Stimulated activated CD8-positive, alpha-beta memory T cell treated with anti-CD3 and anti-CD28 coated beads, Interleukin-12 subunit alpha, Interleukin-12 subunit beta, amount 100 ng/mL, for 4 hours (primary cell): ENCODE measurements around the gene HUWE1.

Source experiments
- DNase-seq: peaks from one replicate; pipeline ENCODE4 v3.0.0-alpha.2; 2020; ENCODE audit warnings: low read depth

Gene HUWE1

DNA sequence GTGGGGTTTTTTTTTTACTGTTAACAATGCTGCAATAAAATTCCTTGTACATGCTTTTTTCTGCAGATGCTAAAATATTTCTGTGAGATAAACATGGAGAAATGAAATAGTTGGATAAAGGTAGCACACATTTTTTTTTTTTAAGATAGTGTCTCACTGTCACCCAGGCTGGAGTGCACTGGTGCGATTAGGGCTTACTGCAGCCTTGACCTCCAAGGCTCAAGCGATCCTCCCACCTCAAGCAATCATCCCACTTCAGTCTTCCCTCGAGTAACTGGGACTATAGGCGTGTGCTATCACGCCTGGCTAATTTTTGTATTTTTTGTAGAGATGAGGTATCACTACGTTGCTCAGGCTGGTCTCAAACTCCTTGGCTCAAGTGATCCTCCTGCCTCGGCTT, 1.8 kb upstream of the HUWE1 start:
- DNase-seq, result no peak

DNA sequence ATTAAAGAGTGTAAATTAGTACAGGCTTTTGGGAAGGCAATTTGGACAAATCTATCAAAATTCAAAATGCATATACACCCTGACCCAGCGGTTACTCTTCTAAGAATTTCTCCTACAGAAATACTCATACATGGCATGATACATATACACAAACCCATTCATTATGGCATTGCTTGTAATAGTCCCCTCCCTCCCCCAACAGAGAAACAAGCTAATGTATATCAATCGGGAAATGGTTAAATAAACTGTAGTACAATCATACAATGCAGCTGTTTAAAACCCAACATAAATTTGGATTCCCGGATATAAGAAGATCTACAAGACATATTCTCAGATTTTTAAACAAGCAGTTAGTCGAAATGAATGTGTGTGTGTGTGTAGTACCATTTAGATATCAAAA, 808 bp downstream of the HUWE1 start:
- DNase-seq, result no peak

DNA sequence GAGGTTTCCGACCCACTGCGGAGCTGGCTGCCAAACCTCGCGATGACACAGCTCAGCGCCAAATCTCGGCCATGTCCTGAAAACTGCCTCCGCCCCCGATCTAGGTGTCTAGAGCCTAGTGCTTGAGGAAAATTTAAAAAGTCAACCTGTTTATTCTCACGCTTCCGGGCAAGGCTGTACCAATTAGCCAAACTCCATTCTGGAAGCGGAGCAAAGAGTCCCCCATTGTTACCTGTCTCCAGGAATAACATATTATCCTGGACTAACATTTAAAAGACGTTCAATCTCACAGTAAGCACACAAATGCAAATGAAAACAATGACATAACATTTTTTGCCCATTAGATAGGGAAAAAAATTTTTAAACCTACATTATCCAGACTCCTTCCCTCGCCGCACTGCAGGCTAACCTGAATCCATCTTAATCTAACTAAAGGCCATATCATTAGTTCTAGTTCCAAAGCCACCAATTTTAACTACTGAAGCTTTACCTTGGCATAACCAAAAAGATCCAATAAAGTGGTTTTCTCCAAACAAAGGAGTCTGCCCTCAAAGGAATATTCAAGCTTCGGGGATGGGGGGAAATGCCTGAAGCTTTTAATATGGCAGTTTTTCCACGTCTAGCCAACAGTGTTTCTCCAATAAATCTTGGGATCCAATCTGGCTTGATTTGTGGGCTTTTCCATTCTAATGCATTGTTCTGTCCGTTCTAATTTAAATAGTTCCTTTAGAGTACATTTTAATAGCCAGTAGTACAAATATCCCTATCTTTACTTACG, 1.9 kb downstream of the HUWE1 start:
- peak; percentile 75 for DNase-seq

DNA sequence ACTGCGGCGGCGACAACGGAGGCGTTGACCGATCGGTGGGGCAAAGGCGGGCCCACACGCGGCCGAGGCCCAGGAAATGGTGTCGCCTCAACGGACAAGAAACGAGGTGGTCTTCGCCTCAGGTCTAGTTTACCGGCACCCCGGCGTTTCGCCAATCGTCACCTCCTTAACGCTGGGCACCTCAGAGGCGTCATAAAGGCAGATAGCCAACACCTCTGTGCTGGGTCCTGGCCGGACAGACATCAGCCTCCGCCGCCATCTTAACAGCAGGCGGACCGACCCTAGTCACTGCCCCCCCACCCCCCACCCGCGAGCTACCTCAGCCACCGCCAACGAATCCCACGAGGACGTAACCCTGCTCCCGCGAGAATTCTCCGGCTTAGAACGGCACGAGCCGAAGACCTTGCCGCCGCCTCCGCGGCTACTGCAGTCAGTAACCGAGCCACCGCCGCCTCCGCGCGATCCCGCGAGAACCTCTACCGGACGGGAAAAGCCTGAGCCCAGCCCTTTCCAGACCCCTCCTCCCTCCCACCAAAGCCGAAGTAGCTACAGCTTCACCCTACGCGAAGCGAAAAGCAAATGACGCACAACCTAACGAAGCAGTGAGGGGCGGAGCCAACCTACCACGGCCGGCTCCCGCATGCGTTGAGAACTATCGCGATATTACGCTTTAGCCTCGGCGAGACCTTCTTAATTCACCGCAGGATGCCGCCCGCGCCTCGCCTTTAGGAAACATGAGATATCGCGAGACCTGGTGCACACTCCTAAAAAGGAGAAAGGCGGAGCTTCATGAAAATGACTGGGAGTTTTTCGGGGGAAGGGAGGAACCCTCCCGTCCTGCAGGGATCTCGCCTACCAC, 2.7 kb downstream of the HUWE1 start:
- DNase-seq, result peak; percentile 76

DNA sequence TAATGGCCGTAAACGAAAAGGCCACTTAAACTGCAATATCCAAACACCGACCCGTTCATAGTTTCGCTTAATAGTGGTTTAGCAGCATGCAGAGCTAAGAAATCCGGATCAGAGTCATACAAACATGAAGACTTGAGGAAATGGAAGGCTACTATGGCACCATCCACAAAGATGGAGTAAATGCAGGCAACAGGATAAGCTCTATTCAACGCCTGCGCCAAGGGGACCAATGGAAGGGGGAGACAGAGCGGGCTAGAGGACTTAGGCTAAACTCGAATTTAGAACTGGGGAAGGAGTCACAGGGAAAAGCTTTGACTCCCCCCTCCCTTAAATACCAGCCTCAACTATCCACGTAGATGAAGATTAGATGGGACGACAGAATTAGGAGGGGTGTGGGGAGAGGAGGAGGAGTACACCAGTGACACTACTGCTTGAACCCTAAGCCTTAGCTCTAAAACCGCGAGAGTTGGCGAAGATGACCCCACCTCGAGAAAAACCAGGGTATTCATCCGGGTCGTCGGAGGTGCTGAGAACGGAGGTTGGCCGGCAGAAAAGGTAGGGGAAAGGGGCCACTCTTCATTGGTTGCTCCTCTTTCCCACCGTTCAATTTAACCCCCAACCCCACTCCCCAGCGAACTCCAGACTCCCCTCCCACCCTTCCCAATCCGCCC, 3.5 kb downstream of the HUWE1 start:
- no peak for DNase-seq

DNA sequence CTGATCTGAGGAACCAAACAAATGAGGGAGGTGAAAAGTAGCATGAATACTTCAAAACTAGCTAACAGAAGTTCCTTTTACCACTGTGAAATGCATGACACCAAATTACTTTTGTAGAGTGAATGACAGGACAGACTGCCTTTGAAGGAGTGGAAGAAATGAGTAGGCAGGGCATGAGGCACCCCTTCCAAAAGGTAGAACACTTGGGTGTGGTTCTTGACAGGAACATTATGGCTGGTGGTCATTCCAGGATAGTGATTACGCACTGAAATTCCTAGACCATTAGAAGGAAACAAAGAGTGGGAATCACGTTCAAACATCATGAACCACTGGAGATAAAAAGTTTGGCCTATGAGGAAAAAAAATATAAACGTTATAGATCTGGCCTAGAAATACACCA, 4.9 kb downstream of the HUWE1 start:
- no peak for DNase-seq

DNA sequence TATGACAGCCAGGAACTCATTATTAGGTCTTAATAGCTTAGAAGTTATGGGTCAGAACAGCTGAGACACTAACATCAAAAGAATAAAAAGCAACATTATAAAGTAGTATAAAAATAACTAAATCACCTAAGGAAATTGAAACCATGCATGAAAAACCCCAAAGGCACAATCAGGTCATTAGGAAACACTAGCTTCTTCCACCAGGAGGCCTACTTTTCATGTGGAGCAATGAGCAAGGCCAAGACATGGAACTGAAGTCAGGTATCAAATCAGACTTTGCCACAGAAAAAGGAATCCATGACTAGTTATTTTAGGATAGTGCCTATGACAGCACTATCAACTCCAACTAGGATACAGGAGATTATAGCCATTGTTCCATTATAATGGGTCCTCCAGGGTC, 7.9 kb downstream of the HUWE1 start:
- DNase-seq, result no peak

DNA sequence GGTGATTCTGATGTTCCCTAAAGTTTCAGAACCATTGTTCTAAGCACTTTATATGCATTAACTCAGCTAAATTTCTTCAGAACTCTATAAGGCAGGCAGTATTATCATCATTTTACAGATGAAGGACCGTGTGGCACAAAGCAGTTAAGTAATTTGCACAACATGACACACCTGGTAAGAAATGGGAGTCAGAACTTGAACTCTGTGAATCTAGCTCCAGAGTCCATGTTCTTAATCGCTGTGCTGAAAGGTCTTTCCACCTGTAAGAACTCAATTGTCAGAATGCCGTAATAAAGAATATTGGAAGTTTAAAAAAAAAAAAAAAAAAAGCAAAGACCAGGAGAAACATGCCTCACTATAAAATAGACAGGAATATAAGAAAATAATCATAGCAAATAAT, 9.2 kb downstream of the HUWE1 start:
- no peak for DNase-seq

DNA sequence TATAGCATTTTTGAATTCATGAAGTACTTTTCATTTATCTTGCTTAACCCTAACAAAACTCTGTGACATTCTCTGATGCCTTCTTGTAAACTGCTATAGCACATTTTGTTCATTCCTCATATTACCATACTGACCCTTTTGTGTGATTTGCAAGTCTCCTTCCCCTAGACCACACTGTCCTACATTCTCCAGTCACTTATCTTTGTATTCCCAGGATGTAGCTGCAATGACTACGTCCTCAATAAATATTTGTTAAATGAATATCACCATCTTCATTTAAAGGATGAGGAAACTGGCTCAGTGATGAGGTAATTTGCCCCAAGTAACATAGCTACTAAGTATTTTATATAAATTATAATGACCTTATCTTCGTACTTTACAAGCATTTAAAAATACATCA, 11.9 kb downstream of the HUWE1 start:
- no peak for DNase-seq

DNA sequence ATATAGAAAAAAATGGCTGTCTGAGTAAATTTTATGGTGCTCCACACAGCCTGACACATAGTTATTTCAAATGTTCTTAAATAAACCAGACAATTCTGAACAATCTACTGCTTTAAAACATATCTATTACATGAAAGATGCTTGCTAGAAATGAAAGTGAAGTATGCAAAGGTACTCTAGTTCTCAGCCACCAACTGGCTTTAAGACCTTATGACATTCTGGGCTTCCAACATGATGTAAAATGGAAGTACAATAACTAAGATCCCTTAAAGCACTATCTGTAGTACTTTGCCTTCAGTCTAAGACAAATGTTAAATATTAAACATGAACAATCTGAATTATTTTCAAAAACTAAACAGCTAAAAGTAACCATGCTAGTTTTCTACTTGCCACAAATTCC, 17.3 kb downstream of the HUWE1 start:
- no peak for DNase-seq

DNA sequence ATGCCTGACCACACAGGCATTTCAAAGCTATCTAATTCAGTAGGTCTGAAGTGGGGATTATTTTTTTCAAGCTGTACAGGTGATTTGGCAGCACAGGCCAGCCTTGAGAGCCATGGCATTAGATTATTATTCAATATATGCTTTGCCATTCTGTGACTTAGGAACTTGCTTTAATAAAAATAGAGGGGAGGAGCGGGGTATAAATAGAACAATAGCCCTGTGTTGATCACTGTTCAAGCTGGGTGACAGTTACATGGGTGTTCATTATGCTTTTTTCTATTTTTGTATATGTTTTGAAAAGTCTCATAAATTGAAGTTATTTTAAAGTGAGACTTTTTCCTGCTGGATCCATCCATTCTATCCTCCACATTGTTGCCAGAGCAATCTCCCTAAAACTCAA, 20.3 kb downstream of the HUWE1 start:
- no peak for DNase-seq

DNA sequence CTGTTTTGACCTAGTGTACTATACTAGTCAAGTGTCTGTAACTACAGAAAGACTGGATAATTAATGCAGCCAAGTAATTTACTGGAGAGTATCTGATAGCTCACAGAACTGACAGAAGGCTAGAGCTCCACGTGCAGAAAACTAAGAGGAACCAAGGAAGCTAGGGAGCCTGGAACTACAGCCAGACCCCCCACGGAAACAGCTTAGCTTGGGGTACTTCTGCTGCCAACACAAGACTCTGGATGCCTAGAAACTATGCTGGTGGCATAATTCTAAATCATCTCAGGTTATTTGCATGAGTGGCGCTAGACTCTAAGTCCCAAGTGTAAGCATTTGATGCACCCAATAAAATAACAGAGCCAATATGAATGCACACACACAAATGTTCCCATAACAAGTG, 26.5 kb downstream of the HUWE1 start:
- no peak for DNase-seq

DNA sequence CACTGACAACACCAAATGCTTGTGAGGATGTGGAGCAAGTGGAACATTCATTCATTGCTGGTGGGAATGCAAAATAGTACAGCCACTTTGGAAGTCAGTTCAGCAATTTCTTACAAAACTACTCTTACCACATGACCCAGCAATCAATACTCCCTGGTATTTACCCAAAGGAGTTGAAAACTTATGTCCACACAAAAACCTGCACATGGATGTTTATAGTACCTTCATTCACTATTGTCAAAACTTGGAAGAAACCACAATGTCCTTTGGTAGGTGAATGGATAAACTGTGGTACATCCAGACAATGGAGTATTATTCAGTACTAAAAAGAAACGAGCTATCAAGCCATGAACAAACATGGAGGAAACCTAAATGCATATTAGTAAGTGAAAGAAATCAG, 27.5 kb downstream of the HUWE1 start:
- no peak for DNase-seq

DNA sequence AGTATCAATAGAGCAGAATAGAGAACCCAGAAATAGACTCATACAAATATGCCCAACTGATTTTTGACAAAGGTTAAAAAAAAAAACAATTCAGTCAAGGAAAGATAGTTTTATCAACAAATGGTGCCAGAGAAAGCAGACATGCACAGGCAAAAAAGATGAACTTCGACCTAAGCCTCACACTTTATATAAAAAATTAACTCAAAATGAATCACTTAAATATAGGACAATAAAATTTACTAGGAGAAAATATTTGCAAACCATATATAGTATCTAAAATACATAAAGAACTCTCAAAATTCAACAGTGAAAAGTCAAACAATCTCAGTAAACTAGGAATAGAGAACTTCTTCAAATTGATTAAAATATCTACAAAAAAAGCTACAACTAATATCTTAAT, 29.7 kb downstream of the HUWE1 start:
- no peak for DNase-seq

DNA sequence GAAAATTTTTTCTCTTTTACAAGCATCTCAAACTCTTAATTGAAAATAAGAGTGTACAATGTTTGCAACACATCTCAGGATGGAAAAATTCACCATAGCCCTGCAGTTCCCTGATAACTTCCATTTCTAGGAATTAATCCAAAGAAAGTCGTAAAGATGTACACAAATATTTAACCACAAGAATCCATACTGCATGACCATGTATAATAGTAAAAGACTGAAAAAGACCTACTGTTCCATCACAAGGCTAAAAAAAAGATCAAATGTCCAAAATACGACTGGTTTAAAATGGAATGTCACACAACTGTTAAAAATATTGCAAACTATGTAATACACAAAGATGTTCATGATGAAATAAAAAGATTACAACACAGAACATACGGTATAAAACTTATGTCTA, 32.1 kb downstream of the HUWE1 start:
- no peak for DNase-seq

DNA sequence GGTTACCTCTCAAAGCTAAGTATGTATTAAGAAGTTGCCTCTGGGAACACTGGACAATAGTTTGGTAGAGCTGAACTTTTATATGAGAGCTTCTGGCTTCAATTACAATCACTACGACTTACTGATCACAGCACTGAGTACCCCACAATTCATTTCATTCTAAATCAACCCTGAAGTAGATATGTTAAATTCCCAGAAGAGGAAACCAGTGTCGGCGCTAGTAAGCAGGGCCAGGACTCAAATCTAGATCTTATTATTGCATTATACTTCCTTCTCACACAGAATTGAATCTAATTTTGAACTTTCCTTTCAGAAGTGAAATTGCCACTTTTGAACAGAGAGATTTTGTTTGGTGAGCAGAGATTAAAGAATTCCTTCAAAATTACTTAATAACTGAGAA, 41.8 kb downstream of the HUWE1 start:
- DNase-seq, result no peak

DNA sequence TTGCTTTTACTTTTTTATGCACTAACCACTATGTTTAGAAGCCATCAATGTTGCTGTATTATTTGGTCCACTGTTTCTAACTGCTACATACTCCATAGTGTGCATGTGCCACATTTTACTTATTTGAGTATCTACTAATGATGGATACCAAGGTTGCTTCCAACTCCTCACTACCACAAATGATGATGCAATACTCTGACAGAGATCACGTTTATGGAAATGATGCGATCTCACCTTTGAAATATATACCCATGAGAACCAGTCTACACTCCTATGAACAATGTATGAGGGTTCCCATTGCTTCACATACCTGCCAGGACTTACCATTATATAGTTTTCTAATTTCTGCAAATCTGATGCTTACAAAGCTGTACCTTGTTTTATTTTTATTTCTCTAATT, 44.2 kb downstream of the HUWE1 start:
- DNase-seq, result no peak

DNA sequence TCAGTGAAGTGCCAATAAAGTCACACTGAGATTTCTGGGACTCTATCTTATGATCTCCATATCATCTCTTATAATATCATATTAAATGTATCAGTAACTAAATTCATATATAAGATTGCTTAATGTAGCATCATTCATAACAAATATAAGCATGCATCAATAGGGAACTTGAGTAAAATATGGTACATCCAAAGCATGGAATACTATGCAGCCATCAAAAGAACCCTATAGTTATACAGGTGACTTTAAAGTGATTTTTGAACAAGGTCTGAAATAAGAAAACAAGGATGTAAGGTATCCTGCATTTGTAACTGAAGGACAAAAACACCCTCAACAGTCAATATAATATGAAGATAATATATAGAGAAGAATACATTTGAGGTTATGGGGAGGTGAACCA, 47.3 kb downstream of the HUWE1 start:
- DNase-seq, result no peak

DNA sequence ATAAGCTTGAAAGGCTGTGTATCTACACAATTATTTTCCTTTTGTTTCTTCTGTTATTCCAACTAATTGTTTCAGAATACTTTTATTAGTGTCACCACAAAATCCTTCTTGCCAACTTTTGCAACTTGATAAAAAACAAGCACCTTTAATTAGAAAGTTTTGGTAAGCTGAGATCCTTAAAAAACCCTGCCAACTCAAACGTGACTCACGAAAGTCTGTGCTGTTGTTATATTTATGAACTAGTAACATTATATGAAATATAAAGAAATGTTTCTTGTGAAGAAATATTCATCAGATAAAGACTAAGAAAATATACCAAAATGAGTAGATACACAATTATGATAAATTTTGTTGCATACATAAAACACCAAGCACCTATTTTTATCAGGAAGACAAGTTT, 49.0 kb downstream of the HUWE1 start:
- DNase-seq, result no peak

DNA sequence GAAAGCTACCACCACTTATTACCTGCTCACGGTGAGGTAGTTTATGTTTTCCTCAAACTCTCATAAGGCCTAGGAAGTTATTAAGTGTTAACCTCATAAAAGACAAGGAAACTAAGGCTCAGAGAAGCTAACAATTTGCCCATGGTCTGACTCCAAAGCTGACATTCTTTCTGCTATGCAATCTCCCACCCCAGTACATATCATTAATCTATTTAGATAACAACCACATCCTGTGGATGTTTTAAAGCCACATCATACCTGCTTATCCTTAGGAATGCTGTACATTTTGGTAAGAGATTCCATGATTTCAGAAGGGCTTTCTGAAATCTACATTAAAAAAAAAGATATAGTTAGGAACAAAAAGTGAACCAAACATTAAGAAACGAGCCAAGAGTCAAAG, 55.4 kb downstream of the HUWE1 start:
- no peak for DNase-seq

DNA sequence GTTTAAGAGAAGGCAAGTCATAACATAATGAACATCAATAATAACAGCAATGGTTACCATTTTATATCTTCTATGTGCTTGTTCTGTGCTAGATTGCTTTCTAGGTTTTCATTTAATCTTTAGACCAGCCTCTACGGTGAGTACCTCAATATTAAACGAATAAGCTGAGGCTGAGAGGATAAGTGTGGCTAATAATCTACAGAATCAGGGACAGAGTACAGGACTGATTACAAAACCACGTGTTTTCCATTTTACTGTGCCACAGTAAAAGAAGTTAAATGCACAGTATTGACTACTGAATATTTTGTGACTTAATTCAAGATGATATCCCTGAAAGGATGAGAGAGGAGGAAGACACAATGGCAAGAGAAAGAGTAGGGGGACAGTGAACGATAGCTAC, 56.3 kb downstream of the HUWE1 start:
- DNase-seq, result no peak

DNA sequence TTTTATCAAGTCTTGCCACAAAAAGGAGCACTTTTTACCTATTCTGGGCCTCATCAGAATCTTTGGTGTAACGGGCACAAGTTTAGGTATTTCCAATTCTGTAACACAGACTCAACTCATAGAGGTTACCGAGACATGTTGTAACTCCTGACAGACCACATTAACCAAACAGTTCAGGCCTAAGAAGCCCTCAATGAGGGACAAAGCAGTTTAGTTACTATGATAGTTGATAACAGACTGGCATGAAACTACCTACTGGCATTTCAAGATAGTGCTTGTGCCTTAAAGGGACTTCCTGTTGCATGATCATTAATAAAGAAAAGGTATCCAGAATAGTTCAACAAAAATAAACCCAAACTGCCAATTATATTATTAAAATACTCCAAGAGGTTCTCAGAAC, 64.1 kb downstream of the HUWE1 start:
- no peak for DNase-seq

DNA sequence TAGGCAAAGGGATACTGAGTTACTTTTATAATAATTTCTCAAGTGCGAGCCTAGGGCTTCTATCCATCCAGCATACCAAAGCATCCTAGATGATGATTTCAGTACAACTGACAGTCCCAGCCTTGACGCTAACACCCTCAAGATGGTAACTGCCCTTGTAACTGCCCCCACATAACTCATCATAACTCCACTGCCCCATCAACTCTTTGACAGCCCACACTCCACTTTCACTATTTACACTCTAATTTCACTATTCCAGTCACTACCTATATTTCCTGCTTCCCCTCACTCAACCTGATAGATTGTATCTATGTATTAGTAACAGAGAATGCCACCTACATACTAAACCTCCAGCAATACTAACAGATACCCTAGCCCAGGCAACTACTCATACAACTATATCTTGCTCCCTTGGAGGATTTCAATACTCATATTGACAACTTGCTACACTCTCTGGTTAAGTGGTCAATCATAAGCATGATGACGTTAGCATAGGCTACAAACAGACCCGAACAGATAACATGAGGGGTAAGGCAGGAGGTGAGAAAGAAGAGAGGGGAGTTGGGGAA, 65.0 kb downstream of the HUWE1 start:
- DNase-seq, result no peak
